KMS-11 (cell line): Measurements from ENCODE around the gene IRF2BPL.

Experiments
- H2AFZ ChIP-seq: fragments of 200-600 bp; sonication (generic); 2 replicates; pipeline ENCODE4 v1.6.1; 2016; ENCODE audit warnings: antibody characterized with exemption, mixed run types, low read depth
- H3K27ac ChIP-seq: fragments of 200-600 bp; sonication (generic); 2 replicates; pipeline ENCODE4 v1.6.1; 2016; ENCODE audit warnings: mild to moderate bottlenecking, mixed run types
- H3K27me3 ChIP-seq: fragments of 200-600 bp; sonication (generic); 2 replicates; pipeline ENCODE4 v1.6.1; 2017; ENCODE audit warnings: mild to moderate bottlenecking, low read depth, mixed run types, moderate library complexity; ENCODE audit not compliant: insufficient read depth
- H3K36me3 ChIP-seq: fragments of 200-600 bp; sonication (generic); 2 replicates; pipeline ENCODE4 v1.6.1; 2017; ENCODE audit warnings: mild to moderate bottlenecking, mixed run types; ENCODE audit not compliant: insufficient read depth
- H3K4me1 ChIP-seq: fragments of 200-600 bp; sonication (generic); 2 replicates; pipeline ENCODE4 v1.6.1; 2016; ENCODE audit warnings: mild to moderate bottlenecking, low read depth, mixed run types; ENCODE audit not compliant: poor library complexity, severe bottlenecking
- H3K4me2 ChIP-seq: fragments of 200-600 bp; sonication (generic); 2 replicates; pipeline ENCODE4 v1.7.0; 2016; ENCODE audit warnings: mild to moderate bottlenecking, mixed run types
- H3K4me3 ChIP-seq: fragments of 200-600 bp; sonication (generic); IDR thresholded peaks from 2 replicates; pipeline ENCODE4 v1.6.1; 2017; ENCODE audit warnings: low read depth, low read length, mixed read lengths; ENCODE audit not compliant: insufficient read depth
- H3K79me2 ChIP-seq: fragments of 200-600 bp; sonication (generic); 2 replicates; pipeline ENCODE4 v1.6.1; 2016; ENCODE audit warnings: low read depth, mixed run types; ENCODE audit not compliant: insufficient read depth
- H3K9ac ChIP-seq: fragments of 200-600 bp; sonication (generic); 2 replicates; pipeline ENCODE4 v1.6.1; 2016; ENCODE audit warnings: mild to moderate bottlenecking, mixed run types
- H4K20me1 ChIP-seq: fragments of 200-600 bp; sonication (generic); 2 replicates; pipeline ENCODE4 v1.6.1; 2016; ENCODE audit warnings: mild to moderate bottlenecking, mixed run types; ENCODE audit not compliant: insufficient read depth
- CTCF ChIP-seq: fragments of 200-600 bp; sonication (generic); conservative IDR thresholded peaks from 2 replicates; pipeline ENCODE4 v1.6.1; 2017; ENCODE audit warnings: low read depth, mild to moderate bottlenecking, antibody characterized with exemption, low read length, moderate library complexity, mixed read lengths

IRF2BPL gene

GRCh38 chr14:77011245-77011644 is 17.3 kb downstream of the IRF2BPL start:
- no peaks in the 10 kb centered on the region for H3K36me3 ChIP-seq
- H3K9ac ChIP-seq, result no peak overlapping the region
- no peaks in the 10 kb centered on the region for H4K20me1 ChIP-seq
- TF ChIP-seq CTCF, result no peak
- H2AFZ ChIP-seq, result no peak overlapping the region
- no peak overlapping the region for H3K4me3 ChIP-seq
- H3K79me2 ChIP-seq, result no peaks in the 10 kb centered on the region
- no peaks in the 10 kb centered on the region for H3K4me1 ChIP-seq
- no peak overlapping the region for H3K4me2 ChIP-seq
- H3K27ac ChIP-seq, result no peak overlapping the region
- H3K27me3 ChIP-seq, result no peaks in the 10 kb centered on the region

GRCh38 chr14:77009014-77009413 is 19.5 kb downstream of the IRF2BPL start:
- Histone ChIP-seq H3K27me3 (no peaks in the 10 kb centered on the region), H3K9ac (no peak overlapping the region), H3K4me1 (peaks cover 3% of the 10 kb centered on the region), H4K20me1 (no peaks in the 10 kb centered on the region), H3K4me2 (no peak overlapping the region), H2AFZ (no peak overlapping the region), H3K27ac (no peak overlapping the region), H3K36me3 (no peaks in the 10 kb centered on the region), H3K4me3 (no peak overlapping the region), H3K79me2 (no peaks in the 10 kb centered on the region)
- TF ChIP-seq CTCF, result no peak

DNA sequence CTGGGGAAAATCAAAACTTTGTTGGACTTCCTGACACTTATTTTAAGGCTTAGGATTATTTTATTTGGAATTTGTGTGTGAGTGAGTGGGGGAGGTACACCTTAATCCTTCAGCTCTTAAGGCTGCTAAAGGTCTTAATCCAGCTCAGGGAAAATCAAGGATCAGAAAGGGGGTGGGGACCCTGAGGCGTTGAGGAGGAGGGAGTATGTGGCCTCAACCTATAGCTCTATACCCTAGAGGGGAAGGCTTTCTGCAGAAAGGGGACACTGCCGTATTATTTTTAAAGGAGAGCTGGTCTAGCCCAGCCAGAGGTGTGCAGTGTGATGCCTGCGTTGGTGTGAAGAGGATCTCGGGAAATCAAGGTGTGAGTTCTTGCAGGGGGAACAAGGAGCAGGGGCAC is 20.0 kb downstream of the IRF2BPL start:
- H3K9ac ChIP-seq, result no peak overlapping the region
- H3K79me2 ChIP-seq, result no peaks in the 10 kb centered on the region
- no peak overlapping the region for H2AFZ ChIP-seq
- no peak for TF ChIP-seq CTCF
- no peaks in the 10 kb centered on the region for H3K36me3 ChIP-seq
- H3K27ac ChIP-seq, result no peak overlapping the region
- H3K4me3 ChIP-seq, result no peak overlapping the region
- H3K4me1 ChIP-seq, result peaks cover 3% of the 10 kb centered on the region
- H3K4me2 ChIP-seq, result no peak overlapping the region
- no peaks in the 10 kb centered on the region for H4K20me1 ChIP-seq
- H3K27me3 ChIP-seq, result no peaks in the 10 kb centered on the region

GRCh38 chr14:77007975-77008421 is 20.5 kb downstream of the IRF2BPL start:
- no peak overlapping the region for H3K4me2 ChIP-seq
- H3K79me2 ChIP-seq, result no peaks in the 10 kb centered on the region
- no peak overlapping the region for H3K9ac ChIP-seq
- H3K27ac ChIP-seq, result no peak overlapping the region
- H4K20me1 ChIP-seq, result no peaks in the 10 kb centered on the region
- TF ChIP-seq CTCF, result no peak
- no peaks in the 10 kb centered on the region for H3K36me3 ChIP-seq
- H2AFZ ChIP-seq, result no peak overlapping the region
- no peak overlapping the region for H3K4me3 ChIP-seq
- H3K27me3 ChIP-seq, result no peaks in the 10 kb centered on the region
- H3K4me1 ChIP-seq, result peaks cover 3% of the 10 kb centered on the region
